Activated CD4-positive, alpha-beta T cell treated with anti-CD3 and anti-CD28 coated beads, Interleukin-2, amount 10 ng/mL, durations not matched to agents 24 days and 14 days (primary cell): ENCODE measurements around the gene CIB2. TPM values are rescaled to one million over a fixed set of nuclear protein-coding genes. Genes with fewer than 3 reads are reported as not detected.
A peak's percentile ranks its signal among the peaks of the same experiment; 100 is the strongest.

Source experiments
- DNase-seq: peaks from one replicate; pipeline ENCODE4 v3.0.0; 2022
- H3K27ac Mint-ChIP-seq: one replicate; pipeline ENCODE4 v1.8.0; 2022; ENCODE audit warnings: mild to moderate bottlenecking, mixed read lengths
- H3K27me3 Mint-ChIP-seq: one replicate; pipeline ENCODE4 v1.8.0; 2022; ENCODE audit warnings: mixed read lengths
- H3K36me3 Mint-ChIP-seq: one replicate; pipeline ENCODE4 v1.8.0; 2022; ENCODE audit warnings: low read depth, mild to moderate bottlenecking, mixed read lengths
- H3K4me1 Mint-ChIP-seq: one replicate; pipeline ENCODE4 v1.8.0; 2021; ENCODE audit warnings: mixed read lengths
- H3K4me3 Mint-ChIP-seq: one replicate; pipeline ENCODE4 v1.8.0; 2022; ENCODE audit warnings: mild to moderate bottlenecking, moderate library complexity, mixed read lengths
- H3K9me3 Mint-ChIP-seq: one replicate; pipeline ENCODE4 v1.8.0; 2021; ENCODE audit warnings: mixed read lengths
- intact Hi-C: fragments of 100-400 bp; cut with micrococcal nuclease; formaldehyde crosslinking; loops from one replicate; pipeline ENCODE4 v1.15.1; 2023
- total RNA-seq: library from RNA; stranded (reverse); gene quantifications from 2 replicates; pipeline ENCODE4 v1.2.3, GENCODE V29; 2022

Gene CIB2
- total RNA-seq, result 1.2 and 1.5 TPM in 2 replicates

- Mint-ChIP-seq H3K4me1 (peaks cover 28% of the 10 kb centered on the region), H3K4me3 (peak within 1 kb of the TSS; percentile 84), H3K9me3 (no peaks in the 10 kb centered on the region), H3K27me3 (no peaks in the 10 kb centered on the region), H3K27ac (peak within 1 kb of the TSS; percentile 87), H3K36me3 (no peaks in the 10 kb centered on the region)
- DNase-seq, result peak; percentile 96
- intact Hi-C loops, result loop anchor here (1.0 to 5.0 kb wide), 4 partner anchors 18 to 111 kb away; partner anchors contain the start of gene IDH3A
Measured at GRCh38 chr15:78131295-78132061, at the start of gene CIB2. Gene CIB2 (minus strand): TSS chr15:78131445. CDS start chr15:78131215, 230 bp downstream.

GRCh38 chr15:78179906-78180305 lies 48.7 kb upstream of the CIB2 start:
- H3K4me3 Mint-ChIP-seq, result no peak overlapping the region

GRCh38 chr15:78179286-78179840 lies 48.1 kb upstream of the CIB2 start:
- DNase-seq, result no peak
- no peaks in the 10 kb centered on the region for H3K27me3 Mint-ChIP-seq
- no peak overlapping the region for H3K4me3 Mint-ChIP-seq
- no peaks in the 10 kb centered on the region for H3K9me3 Mint-ChIP-seq
- intact Hi-C loops, result no loop called here
- peaks cover 3% of the 10 kb centered on the region for H3K36me3 Mint-ChIP-seq
- no peak overlapping the region for H3K27ac Mint-ChIP-seq
- peaks cover 5% of the 10 kb centered on the region for H3K4me1 Mint-ChIP-seq

More at GRCh38 chr15:78179906-78180305, 48.7 kb upstream of the CIB2 start:
- Mint-ChIP-seq H3K9me3 (no peaks in the 10 kb centered on the region), H3K36me3 (no peaks in the 10 kb centered on the region), H3K27me3 (peaks cover 4% of the 10 kb centered on the region), H3K27ac (no peak overlapping the region), H3K4me1 (peaks cover 2% of the 10 kb centered on the region)
- no peak for DNase-seq
- intact Hi-C loops, result no loop called here

- H3K4me1 Mint-ChIP-seq, result peaks cover 16% of the 10 kb centered on the region
- no peak overlapping the region for H3K4me3 Mint-ChIP-seq
- no peak for DNase-seq
- H3K9me3 Mint-ChIP-seq, result no peaks in the 10 kb centered on the region
- no peak overlapping the region for H3K27ac Mint-ChIP-seq
- H3K36me3 Mint-ChIP-seq, result peaks cover 8% of the 10 kb centered on the region
- H3K27me3 Mint-ChIP-seq, result no peaks in the 10 kb centered on the region
- intact Hi-C loops, result no loop called here
Measured at GRCh38 chr15:78178064-78178463, 46.8 kb upstream of the CIB2 start.

- peaks cover 12% of the 10 kb centered on the region for H3K36me3 Mint-ChIP-seq
- intact Hi-C loops, result no loop called here
- no peaks in the 10 kb centered on the region for H3K27me3 Mint-ChIP-seq
- H3K27ac Mint-ChIP-seq, result no peak overlapping the region
- peak; percentile 79 for DNase-seq
- H3K4me1 Mint-ChIP-seq, result peaks cover 20% of the 10 kb centered on the region
- H3K9me3 Mint-ChIP-seq, result no peaks in the 10 kb centered on the region
- no peak overlapping the region for H3K4me3 Mint-ChIP-seq
Measured at GRCh38 chr15:78177447-78177873, 46.2 kb upstream of the CIB2 start.

DNA sequence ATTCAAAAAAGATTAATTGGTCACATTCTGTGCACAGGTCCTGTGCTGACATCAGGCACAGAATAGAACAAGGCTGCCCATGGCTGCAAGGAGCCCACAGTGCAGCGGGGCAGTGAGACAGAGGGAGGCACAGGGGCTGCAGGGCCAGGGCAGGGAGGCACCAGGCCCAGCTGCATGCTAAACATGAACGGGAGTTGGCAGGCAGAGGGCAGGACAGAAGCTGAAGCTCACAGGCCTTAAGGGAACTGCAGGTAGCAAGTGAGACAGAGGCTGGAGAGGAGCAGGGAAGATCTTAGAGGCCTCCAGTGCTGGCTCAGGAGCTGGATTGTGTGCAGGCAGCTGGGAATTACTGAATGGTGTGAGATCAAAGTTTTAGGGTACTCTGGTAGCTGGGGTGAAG lies 44.1 kb upstream of the CIB2 start:
- peaks cover 28% of the 10 kb centered on the region for H3K4me1 Mint-ChIP-seq
- no peak for DNase-seq
- H3K27me3 Mint-ChIP-seq, result no peaks in the 10 kb centered on the region
- no peak overlapping the region for H3K27ac Mint-ChIP-seq
- no peak overlapping the region for H3K4me3 Mint-ChIP-seq
- no peaks in the 10 kb centered on the region for H3K9me3 Mint-ChIP-seq
- intact Hi-C loops, result no loop called here
- H3K36me3 Mint-ChIP-seq, result peaks cover 33% of the 10 kb centered on the region

DNA sequence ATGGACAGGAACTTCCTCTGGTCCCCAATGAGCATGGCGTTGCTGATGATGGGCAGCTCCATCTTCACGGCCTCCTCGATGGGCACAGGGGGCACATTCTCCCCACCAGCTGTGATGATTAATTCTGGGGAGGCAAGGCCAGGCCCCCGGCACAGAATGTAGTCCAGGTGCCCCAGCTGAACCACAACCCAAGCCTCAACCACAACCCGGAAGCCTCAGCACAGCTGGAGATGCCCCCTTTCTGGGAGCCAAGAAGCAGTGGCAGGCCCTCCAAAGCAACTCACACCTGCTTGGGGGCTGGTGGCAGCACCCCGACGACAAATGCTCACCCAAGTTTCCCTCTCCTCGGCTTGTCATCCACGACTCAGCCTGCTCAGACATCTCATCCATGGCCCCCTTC lies 43.2 kb upstream of the CIB2 start:
- DNase-seq, result no peak
- H3K4me1 Mint-ChIP-seq, result peaks cover 33% of the 10 kb centered on the region
- intact Hi-C loops, result loop anchor here (5.0 kb wide), 1 partner anchor 42 kb away; the partner anchor contains the start of gene CIB2
- H3K36me3 Mint-ChIP-seq, result peaks cover 41% of the 10 kb centered on the region
- H3K9me3 Mint-ChIP-seq, result no peaks in the 10 kb centered on the region
- H3K4me3 Mint-ChIP-seq, result peak overlapping the region; percentile 1
- H3K27ac Mint-ChIP-seq, result no peak overlapping the region
- no peaks in the 10 kb centered on the region for H3K27me3 Mint-ChIP-seq

GRCh38 chr15:78171864-78172472 lies 40.7 kb upstream of the CIB2 start:
- Mint-ChIP-seq H3K4me3 (no peak overlapping the region), H3K27ac (no peak overlapping the region), H3K4me1 (peaks cover 50% of the 10 kb centered on the region), H3K9me3 (no peaks in the 10 kb centered on the region), H3K27me3 (no peaks in the 10 kb centered on the region), H3K36me3 (peaks cover 60% of the 10 kb centered on the region)
- DNase-seq, result no peak
- intact Hi-C loops, result loop anchor here (5.0 kb wide), 1 partner anchor 40 kb away; the partner anchor contains the start of gene CIB2

GRCh38 chr15:78170848-78171773 lies 39.9 kb upstream of the CIB2 start:
- intact Hi-C loops, result loop anchor here (5.0 kb wide), 1 partner anchor 39 kb away; the partner anchor contains the start of gene CIB2
- no peak overlapping the region for H3K4me3 Mint-ChIP-seq
- H3K9me3 Mint-ChIP-seq, result no peaks in the 10 kb centered on the region
- H3K4me1 Mint-ChIP-seq, result peaks cover 57% of the 10 kb centered on the region
- H3K36me3 Mint-ChIP-seq, result peaks cover 68% of the 10 kb centered on the region
- H3K27ac Mint-ChIP-seq, result no peak overlapping the region
- DNase-seq, result peak; percentile 55
- H3K27me3 Mint-ChIP-seq, result no peaks in the 10 kb centered on the region

DNA sequence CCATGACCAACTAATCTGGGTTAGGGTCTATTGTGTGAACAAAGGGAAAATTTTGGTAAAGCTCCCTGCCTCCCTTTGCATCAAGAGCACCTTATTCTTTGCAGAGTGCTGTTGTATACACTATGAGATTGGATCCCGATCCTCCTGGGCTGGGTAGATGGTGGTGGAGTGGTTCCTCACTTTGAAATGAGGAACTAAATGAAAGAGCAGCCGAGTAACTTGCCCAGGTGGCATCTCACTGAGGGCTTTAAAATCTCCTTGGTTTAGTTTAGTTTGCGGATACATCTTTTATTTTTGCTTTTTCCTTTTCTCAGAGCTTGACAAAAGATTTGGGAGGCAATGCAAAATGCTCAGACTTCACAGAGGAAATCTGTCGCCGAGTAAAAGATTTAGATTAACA lies 37.4 kb upstream of the CIB2 start:
- peaks cover 82% of the 10 kb centered on the region for H3K36me3 Mint-ChIP-seq
- H3K4me1 Mint-ChIP-seq, result peaks cover 48% of the 10 kb centered on the region
- H3K9me3 Mint-ChIP-seq, result no peaks in the 10 kb centered on the region
- H3K27ac Mint-ChIP-seq, result no peak overlapping the region
- no peak overlapping the region for H3K4me3 Mint-ChIP-seq
- no peaks in the 10 kb centered on the region for H3K27me3 Mint-ChIP-seq
- DNase-seq, result no peak
- intact Hi-C loops, result no loop called here

- peak overlapping the region; percentile 48 for H3K4me3 Mint-ChIP-seq
- peak overlapping the region; percentile 66 for H3K27ac Mint-ChIP-seq
- peaks cover 84% of the 10 kb centered on the region for H3K36me3 Mint-ChIP-seq
- H3K27me3 Mint-ChIP-seq, result no peaks in the 10 kb centered on the region
- intact Hi-C loops, result loop anchor here (1.0 kb wide), 1 partner anchor 18 kb away; the partner anchor contains the start of gene IDH3A
- H3K9me3 Mint-ChIP-seq, result no peaks in the 10 kb centered on the region
- H3K4me1 Mint-ChIP-seq, result peaks cover 40% of the 10 kb centered on the region
- peak; percentile 85 for DNase-seq
Measured at GRCh38 chr15:78167227-78167888, 36.1 kb upstream of the CIB2 start.

DNA sequence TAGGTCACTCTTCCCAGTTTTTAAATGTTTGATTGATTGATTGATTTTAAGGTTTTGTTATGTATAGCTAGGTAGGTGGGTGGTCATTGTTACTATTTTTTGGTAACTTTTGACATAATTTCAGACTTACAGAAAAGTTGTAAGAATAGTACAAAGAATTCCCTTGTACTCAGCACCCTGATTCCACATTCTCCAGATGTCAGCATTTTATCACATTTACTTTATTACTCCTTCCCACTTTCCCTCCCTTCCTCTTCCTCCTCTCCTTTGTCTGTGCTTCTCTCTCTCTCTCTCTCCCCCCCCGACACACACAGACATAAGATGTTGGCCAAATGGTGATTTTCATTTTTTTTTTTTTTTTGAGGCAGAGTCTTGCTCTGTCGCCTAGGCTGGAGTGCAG lies 32.8 kb upstream of the CIB2 start:
- H3K9me3 Mint-ChIP-seq, result no peaks in the 10 kb centered on the region
- H3K27me3 Mint-ChIP-seq, result no peaks in the 10 kb centered on the region
- H3K27ac Mint-ChIP-seq, result peak overlapping the region; percentile 2
- no peak for DNase-seq
- intact Hi-C loops, result no loop called here
- peaks cover 72% of the 10 kb centered on the region for H3K36me3 Mint-ChIP-seq
- peaks cover 24% of the 10 kb centered on the region for H3K4me1 Mint-ChIP-seq
- no peak overlapping the region for H3K4me3 Mint-ChIP-seq

DNA sequence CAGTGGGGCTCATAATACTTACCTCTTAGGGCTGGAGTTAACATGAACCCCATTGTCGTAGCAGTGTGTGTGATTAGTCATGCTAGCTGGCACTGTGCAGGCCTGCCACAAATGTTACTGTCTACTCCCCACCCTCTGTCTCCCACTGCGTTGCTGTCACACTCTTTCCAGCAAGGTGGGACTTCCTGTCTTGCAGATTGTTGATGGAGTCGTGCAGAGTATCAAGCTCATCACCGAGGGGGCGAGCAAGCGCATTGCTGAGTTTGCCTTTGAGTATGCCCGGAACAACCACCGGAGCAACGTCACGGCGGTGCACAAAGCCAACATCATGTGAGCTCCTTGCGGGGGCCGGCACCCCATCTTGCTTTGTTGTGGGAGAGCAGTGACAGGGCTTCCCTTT lies 30.8 kb upstream of the CIB2 start:
- no peaks in the 10 kb centered on the region for H3K9me3 Mint-ChIP-seq
- intact Hi-C loops, result no loop called here
- H3K36me3 Mint-ChIP-seq, result peaks cover 67% of the 10 kb centered on the region
- H3K27me3 Mint-ChIP-seq, result no peaks in the 10 kb centered on the region
- no peak overlapping the region for H3K4me3 Mint-ChIP-seq
- DNase-seq, result peak; percentile 74
- peaks cover 10% of the 10 kb centered on the region for H3K4me1 Mint-ChIP-seq
- no peak overlapping the region for H3K27ac Mint-ChIP-seq
